ENCODE results near the gene RNF112.
A peak's percentile ranks its signal among the peaks of the same experiment; 100 is the strongest.

Gene RNF112

GRCh38 chr17:19410875-19411620 lies at the start of gene RNF112:
Gene RNF112, plus strand, starts transcription at chr17:19411232. Its CDS starts 177 bp downstream, at chr17:19411409.
- peak; percentile 42 for DNase-seq

GRCh38 chr17:19361326-19361725 lies 49.7 kb upstream of the RNF112 start:
- DNase-seq = no peak

- DNase-seq = no peak
Measured at GRCh38 chr17:19361944-19362276, 49.1 kb upstream of the RNF112 start.

GRCh38 chr17:19362277-19363113 lies 48.5 kb upstream of the RNF112 start, which contains the start of gene B9D1:
Gene B9D1, minus strand, starts transcription at chr17:19362723. Its CDS starts 154 bp downstream, at chr17:19362569.
- peak; percentile 67 for DNase-seq

GRCh38 chr17:19363114-19363438 lies 48.0 kb upstream of the RNF112 start:
- DNase-seq = no peak

GRCh38 chr17:19363460-19364035 lies 47.5 kb upstream of the RNF112 start:
- DNase-seq = no peak

GRCh38 chr17:19364699-19365498 lies 46.1 kb upstream of the RNF112 start:
- DNase-seq = peak; percentile 47

GRCh38 chr17:19365499-19365817 lies 45.6 kb upstream of the RNF112 start:
- no peak for DNase-seq

GRCh38 chr17:19365833-19366636 lies 45.0 kb upstream of the RNF112 start:
- DNase-seq = no peak

GRCh38 chr17:19366637-19366972 lies 44.4 kb upstream of the RNF112 start:
- no peak for DNase-seq

- no peak for DNase-seq
Measured at GRCh38 chr17:19368229-19368628, 42.8 kb upstream of the RNF112 start.

GRCh38 chr17:19369107-19369778 lies 41.8 kb upstream of the RNF112 start:
- no peak for DNase-seq

- no peak for DNase-seq
Measured at GRCh38 chr17:19369846-19370492, 41.1 kb upstream of the RNF112 start.

- DNase-seq = no peak
Measured at GRCh38 chr17:19370493-19370960, 40.5 kb upstream of the RNF112 start.

- DNase-seq = no peak
Measured at GRCh38 chr17:19371259-19372010, 39.6 kb upstream of the RNF112 start.

- DNase-seq = no peak
Measured at GRCh38 chr17:19372011-19372370, 39.0 kb upstream of the RNF112 start.

GRCh38 chr17:19372439-19372838 lies 38.6 kb upstream of the RNF112 start:
- no peak for DNase-seq

- no peak for DNase-seq
Measured at GRCh38 chr17:19372866-19373504, 38.0 kb upstream of the RNF112 start.

- DNase-seq = no peak
Measured at GRCh38 chr17:19374136-19374535, 36.9 kb upstream of the RNF112 start.

- no peak for DNase-seq
Measured at GRCh38 chr17:19375732-19376131, 35.3 kb upstream of the RNF112 start.

Data from NCI-H1694 (cell line).